Loucy (cell line): ENCODE measurements around the gene LHFPL2.

ENCODE experiments used
- H2AFZ ChIP-seq: fragments of 200-600 bp; sonication (generic); 2 replicates; pipeline ENCODE4 v1.6.0; 2016; ENCODE audit warnings: antibody characterized with exemption, mild to moderate bottlenecking, low read length, moderate library complexity
- H3F3A ChIP-seq: fragments of 200-600 bp; 2 replicates; pipeline ENCODE4 v1.6.0; 2016; ENCODE audit warnings: antibody characterized with exemption, low read depth, mild to moderate bottlenecking
- H3K27me3 ChIP-seq: fragments of 200-600 bp; sonication (generic); 2 replicates; pipeline ENCODE4 v1.6.1; 2014; ENCODE audit warnings: low read length, mild to moderate bottlenecking; ENCODE audit not compliant: insufficient read depth, poor library complexity, severe bottlenecking
- H3K36me3 ChIP-seq: fragments of 200-600 bp; sonication (generic); 2 replicates; pipeline ENCODE4 v1.6.1; 2016; ENCODE audit warnings: low read length; ENCODE audit not compliant: insufficient read depth
- H3K4me1 ChIP-seq: fragments of 200-600 bp; sonication (generic); 2 replicates; pipeline ENCODE4 v1.5.1; 2014; ENCODE audit warnings: low read length, mild to moderate bottlenecking; ENCODE audit not compliant: insufficient read depth, poor library complexity, severe bottlenecking
- H3K4me2 ChIP-seq: fragments of 200-600 bp; sonication (generic); 2 replicates; pipeline ENCODE4 v1.6.0; 2014; ENCODE audit warnings: antibody characterized with exemption, low read length, low read depth, mild to moderate bottlenecking; ENCODE audit not compliant: poor library complexity, severe bottlenecking
- H3K4me3 ChIP-seq: fragments of 200-600 bp; sonication (generic); 2 replicates; pipeline ENCODE4 v1.5.1; 2014; ENCODE audit warnings: low read length, mild to moderate bottlenecking, mixed read lengths; ENCODE audit not compliant: poor library complexity, severe bottlenecking
- H3K79me2 ChIP-seq: fragments of 200-600 bp; sonication (generic); 2 replicates; pipeline ENCODE4 v1.6.1; 2014; ENCODE audit warnings: low read length; ENCODE audit not compliant: insufficient read depth
- H3K9ac ChIP-seq: fragments of 200-600 bp; sonication (generic); 2 replicates; pipeline ENCODE4 v1.6.0; 2014; ENCODE audit warnings: mild to moderate bottlenecking, low read depth, low read length, moderate library complexity; ENCODE audit not compliant: poor library complexity, severe bottlenecking
- H3K9me2 ChIP-seq: fragments of 200-600 bp; sonication (generic); replicated peaks from 2 replicates; pipeline ENCODE4 v1.6.1; 2016; ENCODE audit warnings: low read depth, low read length, mixed read lengths
- H3K9me3 ChIP-seq: fragments of 200-600 bp; sonication (generic); 2 replicates; pipeline ENCODE4 v1.6.1; 2014; ENCODE audit warnings: mild to moderate bottlenecking, antibody characterized with exemption, low read length, low read depth; ENCODE audit not compliant: insufficient read depth
- H4K20me1 ChIP-seq: fragments of 200-600 bp; sonication (generic); 2 replicates; pipeline ENCODE4 v1.6.0; 2014; ENCODE audit warnings: antibody characterized with exemption, low read length, mild to moderate bottlenecking; ENCODE audit not compliant: insufficient read depth, poor library complexity, severe bottlenecking
- CTCF ChIP-seq: fragments of 200-600 bp; sonication (generic); conservative IDR thresholded peaks from 2 replicates; pipeline ENCODE4 v1.5.1; 2014; ENCODE audit warnings: mild to moderate bottlenecking, antibody characterized with exemption, low read length
- EZH2phosphoT487 ChIP-seq: fragments of 200-600 bp; IDR thresholded peaks from 2 replicates; pipeline ENCODE4 v1.6.1; 2018; ENCODE audit warnings: antibody characterized with exemption, mild to moderate bottlenecking, moderate library complexity, borderline replicate concordance

LHFPL2 gene

GRCh38 chr5:78661044-78661443 lies 12.5 kb upstream of the LHFPL2 start:
- Histone ChIP-seq H3K4me3 (no peak overlapping the region), H2AFZ (no peak overlapping the region), H3K9me3 (no peaks in the 10 kb centered on the region), H3K36me3 (no peaks in the 10 kb centered on the region), H3K27me3 (no peaks in the 10 kb centered on the region), H3K9me2 (no peaks in the 10 kb centered on the region), H3K79me2 (no peaks in the 10 kb centered on the region), H3F3A (no peaks in the 10 kb centered on the region), H4K20me1 (no peaks in the 10 kb centered on the region), H3K4me1 (peaks cover 9% of the 10 kb centered on the region), H3K9ac (no peak overlapping the region), H3K4me2 (no peak overlapping the region)
- no peak for TF ChIP-seq EZH2phosphoT487
- no peak for TF ChIP-seq CTCF

- Histone ChIP-seq H3K79me2 (no peaks in the 10 kb centered on the region), H3K4me1 (peaks cover 3% of the 10 kb centered on the region), H3K4me2 (no peak overlapping the region), H3K36me3 (no peaks in the 10 kb centered on the region), H3K9ac (no peak overlapping the region), H3K4me3 (no peak overlapping the region), H3K9me2 (no peaks in the 10 kb centered on the region), H3K9me3 (no peaks in the 10 kb centered on the region), H2AFZ (no peak overlapping the region), H3K27me3 (no peaks in the 10 kb centered on the region), H4K20me1 (no peaks in the 10 kb centered on the region), H3F3A (no peaks in the 10 kb centered on the region)
- TF ChIP-seq EZH2phosphoT487 (no peak), CTCF (no peak)
These were observed 11.8 kb upstream of the LHFPL2 start for GRCh38 chr5:78660401-78660800.

DNA sequence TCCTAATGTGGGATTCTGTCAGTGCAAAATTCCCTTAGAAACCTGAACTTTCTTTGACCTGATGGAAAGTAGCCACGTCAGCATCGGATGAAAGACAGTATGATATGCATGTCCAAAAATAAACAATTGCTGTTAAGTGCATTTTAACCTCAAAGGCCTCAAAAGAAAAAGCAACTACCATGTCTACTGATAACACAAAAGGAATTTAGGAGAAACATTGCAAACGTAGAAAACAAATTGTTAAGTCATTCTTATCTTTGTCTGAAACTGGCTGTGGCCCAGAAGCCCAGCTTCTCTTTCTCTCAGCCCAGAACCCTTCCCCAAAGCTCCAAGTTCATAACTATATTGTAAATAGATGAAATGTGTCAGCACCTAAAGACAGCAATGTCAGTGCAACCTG lies 11.1 kb upstream of the LHFPL2 start:
- TF ChIP-seq CTCF (no peak), EZH2phosphoT487 (no peak)
- no peak overlapping the region for H3K4me2 ChIP-seq
- no peaks in the 10 kb centered on the region for H4K20me1 ChIP-seq
- no peaks in the 10 kb centered on the region for H3K9me2 ChIP-seq
- H3K27me3 ChIP-seq, result no peaks in the 10 kb centered on the region
- no peak overlapping the region for H3K4me3 ChIP-seq
- H2AFZ ChIP-seq, result no peak overlapping the region
- H3K9ac ChIP-seq, result no peak overlapping the region
- no peaks in the 10 kb centered on the region for H3K4me1 ChIP-seq
- no peaks in the 10 kb centered on the region for H3K79me2 ChIP-seq
- H3K36me3 ChIP-seq, result no peaks in the 10 kb centered on the region
- no peaks in the 10 kb centered on the region for H3K9me3 ChIP-seq
- no peaks in the 10 kb centered on the region for H3F3A ChIP-seq
